Measurements from ENCODE around the gene SIX2. TPM values are rescaled to one million over a fixed set of nuclear protein-coding genes. Genes with fewer than 3 reads are reported as not detected.

SIX2 gene
- total and polyA plus RNA-seq, 2 donors (not counting 3 experiments of a cell fraction or from before 2014, with no cell fraction given), result 0.24 to 0.54 TPM

DNA sequence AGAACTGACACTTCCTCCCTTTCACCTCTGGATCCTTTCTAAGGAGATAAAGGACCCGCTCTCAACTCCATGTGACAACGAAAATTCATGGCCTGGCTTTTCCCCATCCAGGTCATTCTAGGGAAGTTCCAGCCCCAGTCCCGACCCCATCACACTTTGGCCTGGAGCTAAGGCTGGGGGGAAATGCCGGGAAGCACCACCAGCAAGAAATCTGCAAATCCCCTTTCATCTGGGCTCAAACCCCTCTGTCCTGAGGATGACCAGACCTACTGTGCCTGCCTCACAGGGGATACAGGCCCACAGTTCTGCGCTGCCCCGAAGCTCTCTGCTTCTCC, 1.3 kb downstream of the SIX2 start:
- Histone ChIP-seq H3K4me3 (replicated peaks in 1 of 3; ENCODE audit: insufficient read depth in 1 of 3, low read depth in 1 of 3, low read length in 3 of 3) (no peak overlapping the region), H3K9me3 (replicated peaks; ENCODE audit: control insufficient read depth, insufficient read depth, low read length) (no peaks in the 10 kb centered on the region), H3K9me1 (replicated peaks; ENCODE audit: control insufficient read depth, extremely low read depth, insufficient read depth, low read length) (no peaks in the 10 kb centered on the region), H3K4me2 (ENCODE audit: insufficient read depth, low read length) (no peak overlapping the region), H3K36me3 (ENCODE audit: control insufficient read depth in 2 of 2, extremely low read depth in 1 of 2, insufficient read depth in 2 of 2, low read length in 2 of 2) (no peaks in the 10 kb centered on the region), H3K27me3 (ENCODE audit: control insufficient read depth in 2 of 2, insufficient read depth in 2 of 2, low read length in 2 of 2) (peaks cover 66 to 86% of the 10 kb centered on the region in 2 experiments), H3K79me2 (ENCODE audit: control insufficient read depth, insufficient read depth, low read length) (no peaks in the 10 kb centered on the region), H3K27ac (ENCODE audit: insufficient read depth, low read depth, low read length) (no peak overlapping the region), H3K4me1 (ENCODE audit: control insufficient read depth, extremely low read depth, insufficient read depth, low read length) (peaks cover 17% of the 10 kb centered on the region), H4K20me1 (replicated peaks; ENCODE audit: control insufficient read depth, extremely low read depth, insufficient read depth, low read length) (no peaks in the 10 kb centered on the region), H3K9ac (replicated peaks; ENCODE audit: extremely low read depth, insufficient read depth, low read length) (no peak overlapping the region), H2AFZ (ENCODE audit: low read depth, low read length) (no peak overlapping the region)
- TF ChIP-seq EZH2 (IDR thresholded peaks at IDR 0.05; ENCODE audit: borderline replicate concordance, low read depth, low read length, severe bottlenecking) (no peak), GATA2 (IDR thresholded peaks at IDR 0.05; ENCODE audit: insufficient read depth, insufficient read length, low read depth, low read length) (no peak), POLR2AphosphoS5 (IDR thresholded peaks at IDR 0.05; ENCODE audit: insufficient read depth, low read depth, low read length) (no peak), POLR2A (IDR thresholded peaks at IDR 0.05; ENCODE audit: low read depth, low read length) (no peak), JUN (IDR thresholded peaks at IDR 0.05; ENCODE audit: borderline replicate concordance, insufficient read depth, insufficient read length, low read depth) (no peak), FOS (IDR thresholded peaks at IDR 0.05; ENCODE audit: borderline replicate concordance, insufficient read depth, low read length) (no peak), CTCF (IDR thresholded peaks at IDR 0.05; ENCODE audit: extremely low read depth in 1 of 2, insufficient read depth in 1 of 2, low read depth in 1 of 2, low read length in 2 of 2) (no peak), MYC (IDR thresholded peaks at IDR 0.05; ENCODE audit: low read depth, low read length) (no peak), MAX (IDR thresholded peaks at IDR 0.05; ENCODE audit: insufficient read depth, insufficient read length) (no peak)
- CTCF ChIA-PET, result interaction anchor here (0.6 to 1.6 kb wide), 2 partner anchors 162 to 577 kb away, joined by 3 read pairs; no protein-coding TSS in a partner anchor
- intact Hi-C loops (cut with micrococcal nuclease), result loop anchor here (5.0 kb wide), 1 partner anchor 344 kb away; no protein-coding TSS in a partner anchor
- no TSS peak for BruUV-seq (replicated peaks)
- dilution Hi-C loops (cut with MboI; ENCODE audit: extremely low pct_ligation_motif_present, low sequenced_read_pairs), result no loop called here
- POLR2A ChIA-PET, result no interaction called here
- FAIRE-seq, result no peak
- no peak for DNase-seq (ENCODE audit: low read depth, low spot score)

All from endothelial cell of umbilical vein (primary cell).